ENCODE results near the gene FAM53B.

Gene FAM53B

GRCh38 chr10:124665980-124666379, 78.2 kb downstream of the FAM53B start:
- no peak overlapping the region for H3K4me2 ChIP-seq
- H3K4me3 ChIP-seq (IDR thresholded peaks at IDR 0.05; ENCODE audit: insufficient read depth, low read depth, low read length) = no peak overlapping the region
- H3K9ac ChIP-seq = no peak overlapping the region
- no peaks in the 10 kb centered on the region for H4K20me1 ChIP-seq (ENCODE audit: insufficient read depth)
- peaks cover 11% of the 10 kb centered on the region for H3K4me1 ChIP-seq (ENCODE audit: low read depth, poor library complexity, severe bottlenecking)
- TF ChIP-seq CTCF (conservative IDR thresholded peaks at IDR 0.05; ENCODE audit: low read depth, low read length) = no peak
- no peak overlapping the region for H3K27ac ChIP-seq
- no peak overlapping the region for H2AFZ ChIP-seq (ENCODE audit: low read depth)
- H3K79me2 ChIP-seq (ENCODE audit: insufficient read depth, low read depth) = peaks cover 13% of the 10 kb centered on the region; the same call in 1 of the 2 replicates
- no peaks in the 10 kb centered on the region for H3K36me3 ChIP-seq (ENCODE audit: insufficient read depth)
- no peaks in the 10 kb centered on the region for H3K27me3 ChIP-seq (ENCODE audit: insufficient read depth, low read depth)

- H4K20me1 ChIP-seq (ENCODE audit: insufficient read depth) = no peaks in the 10 kb centered on the region
- no peak for TF ChIP-seq CTCF (conservative IDR thresholded peaks at IDR 0.05; ENCODE audit: low read depth, low read length)
- H3K79me2 ChIP-seq (ENCODE audit: insufficient read depth, low read depth) = peaks cover 17% of the 10 kb centered on the region; the same call in 1 of the 2 replicates
- peaks cover 15% of the 10 kb centered on the region for H3K4me1 ChIP-seq (ENCODE audit: low read depth, poor library complexity, severe bottlenecking)
- H3K27me3 ChIP-seq (ENCODE audit: insufficient read depth, low read depth) = no peaks in the 10 kb centered on the region
- H2AFZ ChIP-seq (ENCODE audit: low read depth) = no peak overlapping the region
- H3K4me2 ChIP-seq = no peak overlapping the region
- H3K36me3 ChIP-seq (ENCODE audit: insufficient read depth) = no peaks in the 10 kb centered on the region
- no peak overlapping the region for H3K27ac ChIP-seq
- H3K4me3 ChIP-seq (IDR thresholded peaks at IDR 0.05; ENCODE audit: insufficient read depth, low read depth, low read length) = no peak overlapping the region
- H3K9ac ChIP-seq = no peak overlapping the region
Observed at GRCh38 chr10:124665558-124665957, 78.6 kb downstream of the FAM53B start.

DNA sequence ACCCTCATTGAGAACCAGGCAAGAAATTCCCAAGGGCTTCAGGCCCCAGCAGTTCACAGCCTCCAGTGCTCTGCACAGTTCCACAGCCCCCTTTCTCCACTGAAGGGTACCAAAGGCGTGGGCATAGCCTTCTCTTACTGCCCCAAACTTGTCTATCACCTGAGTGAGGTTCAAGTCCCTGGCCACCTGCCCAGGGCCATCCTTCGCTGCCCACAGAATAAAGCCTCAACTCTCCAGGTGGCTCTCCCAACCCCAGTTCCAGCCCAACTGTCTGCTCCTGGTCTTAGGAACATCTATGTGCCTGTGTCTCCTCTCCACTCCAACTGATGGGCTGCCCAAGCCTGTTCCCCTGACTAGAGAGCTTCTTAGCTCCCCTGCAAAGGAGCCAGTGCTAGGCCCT, 79.1 kb downstream of the FAM53B start:
- H3K4me3 ChIP-seq (IDR thresholded peaks at IDR 0.05; ENCODE audit: insufficient read depth, low read depth, low read length) = no peak overlapping the region
- H3K27me3 ChIP-seq (ENCODE audit: insufficient read depth, low read depth) = no peaks in the 10 kb centered on the region
- no peak overlapping the region for H3K27ac ChIP-seq
- H4K20me1 ChIP-seq (ENCODE audit: insufficient read depth) = no peaks in the 10 kb centered on the region
- no peak for TF ChIP-seq CTCF (conservative IDR thresholded peaks at IDR 0.05; ENCODE audit: low read depth, low read length)
- H3K36me3 ChIP-seq (ENCODE audit: insufficient read depth) = no peaks in the 10 kb centered on the region
- H2AFZ ChIP-seq (ENCODE audit: low read depth) = no peak overlapping the region
- H3K79me2 ChIP-seq (ENCODE audit: insufficient read depth, low read depth) = peaks cover 22% of the 10 kb centered on the region; the same call in 1 of the 2 replicates
- no peak overlapping the region for H3K9ac ChIP-seq
- no peak overlapping the region for H3K4me2 ChIP-seq
- peaks cover 20% of the 10 kb centered on the region for H3K4me1 ChIP-seq (ENCODE audit: low read depth, poor library complexity, severe bottlenecking)

GRCh38 chr10:124663766-124664360, 80.3 kb downstream of the FAM53B start:
- no peaks in the 10 kb centered on the region for H3K36me3 ChIP-seq (ENCODE audit: insufficient read depth)
- peaks cover 32% of the 10 kb centered on the region for H3K4me1 ChIP-seq (ENCODE audit: low read depth, poor library complexity, severe bottlenecking)
- no peak overlapping the region for H3K4me3 ChIP-seq (IDR thresholded peaks at IDR 0.05; ENCODE audit: insufficient read depth, low read depth, low read length)
- H3K27me3 ChIP-seq (ENCODE audit: insufficient read depth, low read depth) = no peaks in the 10 kb centered on the region
- H3K4me2 ChIP-seq = no peak overlapping the region
- TF ChIP-seq CTCF (conservative IDR thresholded peaks at IDR 0.05; ENCODE audit: low read depth, low read length) = no peak
- no peak overlapping the region for H3K27ac ChIP-seq
- H2AFZ ChIP-seq (ENCODE audit: low read depth) = no peak overlapping the region
- no peak overlapping the region for H3K9ac ChIP-seq
- H3K79me2 ChIP-seq (ENCODE audit: insufficient read depth, low read depth) = peaks cover 24% of the 10 kb centered on the region; the same call in 1 of the 2 replicates
- no peaks in the 10 kb centered on the region for H4K20me1 ChIP-seq (ENCODE audit: insufficient read depth)
